GM19239 (cell line): ENCODE results near the gene CD1D.

Experiments
- DNase-seq: peaks from one replicate; pipeline ENCODE4 v3.0.0; 2011; ENCODE audit warnings: low spot score; ENCODE audit not compliant: insufficient read length
- FAIRE-seq: peaks from 2 replicates; lab custom pipeline; 2011; peaks lifted over from hg19 to GRCh38; lab: Jason Lieb, UNC

CD1D gene

GRCh38 chr1:158227904-158228623, 47.4 kb downstream of the CD1D start:
- DNase-seq, result no peak
- no peak for FAIRE-seq
